BE2C (cell line): ENCODE data around the gene MUC16.

Source experiments
- DNase-seq: peaks from one replicate; pipeline ENCODE4 v3.0.0-alpha.2; 2020
- H3K27me3 ChIP-seq: fragments of 250-450 bp; sonication (Bioruptor Pico); 2 replicates; pipeline ENCODE4 v1.5.1; 2020; ENCODE audit warnings: mild to moderate bottlenecking
- H3K36me3 ChIP-seq: fragments of 250-450 bp; sonication (Bioruptor Pico); 2 replicates; pipeline ENCODE4 v1.5.1; 2020; ENCODE audit warnings: mild to moderate bottlenecking
- H3K4me1 ChIP-seq: fragments of 250-450 bp; sonication (Bioruptor Pico); 2 replicates; pipeline ENCODE4 v1.5.1; 2020
- H3K4me3 ChIP-seq: 2 replicates; pipeline ENCODE4 v1.5.1; 2011; ENCODE audit warnings: low read depth, low read length
- H3K9me3 ChIP-seq: fragments of 250-450 bp; sonication (Bioruptor Pico); 2 replicates; pipeline ENCODE4 v1.5.1; 2020
- CTCF ChIP-seq: IDR thresholded peaks from 2 replicates; pipeline ENCODE4 v1.5.1; 2012; ENCODE audit warnings: mild to moderate bottlenecking, low read depth, low read length

MUC16 gene

GRCh38 chr19:9039728-9040127 is 29.5 kb upstream of the MUC16 start:
- Histone ChIP-seq H3K4me3 (no peak overlapping the region), H3K9me3 (no peaks in the 10 kb centered on the region), H3K4me1 (no peaks in the 10 kb centered on the region), H3K36me3 (no peaks in the 10 kb centered on the region), H3K27me3 (no peaks in the 10 kb centered on the region)
- no peak for DNase-seq
- TF ChIP-seq CTCF = no peak

DNA sequence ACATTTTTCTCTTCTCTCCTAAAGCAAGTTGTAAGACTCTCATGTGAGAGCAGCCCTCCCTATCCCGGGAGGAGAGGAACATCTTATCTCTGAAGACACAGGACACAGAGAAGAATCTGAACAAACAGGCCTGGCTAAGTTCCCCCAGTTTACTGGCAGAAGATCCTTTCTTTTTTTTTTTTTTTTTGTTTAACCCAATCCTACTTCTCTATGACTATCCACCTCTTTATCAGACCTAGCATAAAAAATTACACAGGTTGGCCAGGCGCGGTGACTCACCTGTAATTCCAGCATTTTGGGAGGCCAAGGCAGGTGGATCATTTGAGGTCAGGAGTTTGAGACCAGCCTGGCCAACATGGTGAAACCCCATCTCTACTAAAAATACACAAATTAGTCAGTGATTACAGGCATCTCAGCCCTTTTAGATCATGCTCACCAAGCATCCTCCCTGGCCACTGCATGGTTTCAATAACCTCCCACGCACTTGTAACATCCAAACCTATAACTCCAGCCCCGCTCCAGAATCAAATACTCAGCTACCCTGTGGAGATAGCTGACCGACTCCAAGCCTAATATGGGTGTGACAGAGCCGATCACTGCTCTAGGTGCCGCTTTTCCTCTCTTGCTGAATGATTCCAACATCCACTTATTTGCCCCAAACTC is 27.3 kb upstream of the MUC16 start:
- Histone ChIP-seq H3K4me3 (no peak overlapping the region), H3K9me3 (no peaks in the 10 kb centered on the region), H3K27me3 (no peaks in the 10 kb centered on the region), H3K36me3 (no peaks in the 10 kb centered on the region), H3K4me1 (no peaks in the 10 kb centered on the region)
- TF ChIP-seq CTCF = no peak
- no peak for DNase-seq

DNA sequence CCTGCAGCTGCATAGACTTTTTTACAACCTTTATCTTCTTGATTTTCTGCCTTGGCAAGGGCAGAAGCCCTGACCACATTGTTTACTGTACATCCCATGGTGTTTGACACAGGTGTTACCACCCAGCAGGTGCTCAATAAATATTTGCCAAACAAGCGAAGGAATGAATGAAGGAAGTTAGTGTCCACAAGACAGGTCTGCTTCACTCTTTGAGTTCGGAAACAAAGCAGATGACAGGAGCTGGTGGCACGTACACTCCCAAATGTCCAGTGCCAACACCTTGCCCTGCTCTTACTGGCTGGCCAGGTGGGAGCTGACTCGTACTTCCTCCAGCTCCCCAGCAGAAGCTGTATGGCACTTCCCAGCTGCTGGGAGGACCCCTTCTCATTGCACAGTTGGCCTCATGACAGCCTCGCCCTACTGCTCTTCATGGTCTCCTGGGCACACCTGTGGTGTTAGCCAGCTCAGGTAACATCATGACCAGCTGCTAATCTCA is 22.0 kb upstream of the MUC16 start:
- Histone ChIP-seq H3K4me1 (no peaks in the 10 kb centered on the region), H3K36me3 (no peaks in the 10 kb centered on the region), H3K4me3 (no peak overlapping the region), H3K9me3 (no peaks in the 10 kb centered on the region), H3K27me3 (no peaks in the 10 kb centered on the region)
- no peak for TF ChIP-seq CTCF
- no peak for DNase-seq

- H3K4me1 ChIP-seq = no peaks in the 10 kb centered on the region
- H3K4me3 ChIP-seq = no peak overlapping the region
- no peaks in the 10 kb centered on the region for H3K36me3 ChIP-seq
- H3K27me3 ChIP-seq = no peaks in the 10 kb centered on the region
- no peak for DNase-seq
- no peaks in the 10 kb centered on the region for H3K9me3 ChIP-seq
- no peak for TF ChIP-seq CTCF
Measured at GRCh38 chr19:9018163-9018875, 8.1 kb upstream of the MUC16 start.

DNA sequence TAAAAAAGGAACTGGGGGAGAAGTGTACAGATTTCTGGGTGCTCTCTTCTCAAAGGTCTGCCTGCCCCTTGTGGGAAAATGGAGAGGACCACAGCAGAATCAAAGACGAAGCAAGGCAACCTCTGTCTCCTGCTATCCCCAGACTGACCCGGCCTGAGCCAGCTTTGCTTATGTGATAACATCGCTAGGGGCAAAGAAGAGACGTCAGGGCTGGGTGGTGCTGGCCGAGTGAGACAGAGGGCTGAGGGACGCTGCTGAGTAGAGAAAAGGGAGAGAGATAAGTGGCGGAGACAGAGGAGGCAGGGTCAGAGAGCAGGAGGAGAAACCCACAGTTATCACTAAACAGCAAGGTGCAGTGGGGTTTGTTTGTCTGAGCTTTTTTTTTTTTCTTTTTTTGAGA is 4.6 kb upstream of the MUC16 start:
- Histone ChIP-seq H3K4me1 (no peaks in the 10 kb centered on the region), H3K36me3 (no peaks in the 10 kb centered on the region), H3K4me3 (no peak overlapping the region), H3K9me3 (no peaks in the 10 kb centered on the region), H3K27me3 (peaks cover 5% of the 10 kb centered on the region; the same call in 1 of the 2 replicates)
- TF ChIP-seq CTCF = no peak
- no peak for DNase-seq

GRCh38 chr19:9013988-9014387 is 3.8 kb upstream of the MUC16 start:
- Histone ChIP-seq H3K36me3 (no peaks in the 10 kb centered on the region), H3K4me1 (no peaks in the 10 kb centered on the region), H3K4me3 (no peak overlapping the region), H3K9me3 (no peaks in the 10 kb centered on the region), H3K27me3 (peaks cover 5% of the 10 kb centered on the region; the same call in 1 of the 2 replicates)
- TF ChIP-seq CTCF = no peak
- DNase-seq = no peak
